SHP77 (cell line): ENCODE results near the gene IFI6.
"Not testable (repeated sequence)": the region's sequence is repeated elsewhere in the genome, so short reads cannot be mapped to it uniquely, and the experiment has no call there.

Experiments
- DNase-seq, 2 experiments: peaks; one replicate each; lab custom pipeline; 2025; lab: John Stamatoyannopoulos, UW

IFI6 gene

GRCh38 chr1:27650539-27651175 lies 21.3 kb downstream of the IFI6 start:
- peak; percentile 20 to 25 for DNase-seq

GRCh38 chr1:27650171-27650538 lies 21.8 kb downstream of the IFI6 start:
- no peak for DNase-seq

GRCh38 chr1:27649306-27649635 lies 22.7 kb downstream of the IFI6 start:
- no peak for DNase-seq

- no peak for DNase-seq
These were observed 23.2 kb downstream of the IFI6 start for GRCh38 chr1:27648602-27649305.

GRCh38 chr1:27647328-27647727 lies 24.7 kb downstream of the IFI6 start:
- DNase-seq: no peak

- no peak for DNase-seq
These were observed 25.3 kb downstream of the IFI6 start for GRCh38 chr1:27646676-27647075.

GRCh38 chr1:27645071-27645415 lies 26.9 kb downstream of the IFI6 start:
- DNase-seq: no peak

- DNase-seq: no peak
These were observed 27.5 kb downstream of the IFI6 start for GRCh38 chr1:27644369-27645070.

- DNase-seq: peak; percentile 28 to 53
These were observed 28.2 kb downstream of the IFI6 start for GRCh38 chr1:27643600-27644368.

GRCh38 chr1:27640514-27640913 lies 31.5 kb downstream of the IFI6 start:
- not testable (repeated sequence) for DNase-seq

GRCh38 chr1:27638805-27639204 lies 33.2 kb downstream of the IFI6 start:
- no peak for DNase-seq

- DNase-seq: no peak
These were observed 33.8 kb downstream of the IFI6 start for GRCh38 chr1:27638047-27638734.

GRCh38 chr1:27635396-27636142 lies 36.4 kb downstream of the IFI6 start:
- DNase-seq: no peak

GRCh38 chr1:27634985-27635367 lies 37.0 kb downstream of the IFI6 start, which contains the start of gene FGR:
FGR (minus strand) TSS chr1:27635185; CDS start chr1:27623916, 11,269 bp downstream.
- DNase-seq: no peak

GRCh38 chr1:27634177-27634984 lies 37.6 kb downstream of the IFI6 start:
- no peak for DNase-seq

- no peak for DNase-seq
These were observed 38.3 kb downstream of the IFI6 start for GRCh38 chr1:27633640-27634176.

- no peak for DNase-seq
These were observed 38.7 kb downstream of the IFI6 start for GRCh38 chr1:27633298-27633610.

GRCh38 chr1:27632387-27633297 lies 39.4 kb downstream of the IFI6 start:
- no peak for DNase-seq

- DNase-seq: no peak
These were observed 41.0 kb downstream of the IFI6 start for GRCh38 chr1:27630859-27631491.
